ENCODE results near the gene ANTXR1.
A peak's percentile ranks its signal among the peaks of the same experiment; 100 is the strongest.

ANTXR1 gene

GRCh38 chr2:69097891-69098655 is 85.1 kb downstream of the ANTXR1 start:
- no peak for DNase-seq (ENCODE audit: low read depth)

DNA sequence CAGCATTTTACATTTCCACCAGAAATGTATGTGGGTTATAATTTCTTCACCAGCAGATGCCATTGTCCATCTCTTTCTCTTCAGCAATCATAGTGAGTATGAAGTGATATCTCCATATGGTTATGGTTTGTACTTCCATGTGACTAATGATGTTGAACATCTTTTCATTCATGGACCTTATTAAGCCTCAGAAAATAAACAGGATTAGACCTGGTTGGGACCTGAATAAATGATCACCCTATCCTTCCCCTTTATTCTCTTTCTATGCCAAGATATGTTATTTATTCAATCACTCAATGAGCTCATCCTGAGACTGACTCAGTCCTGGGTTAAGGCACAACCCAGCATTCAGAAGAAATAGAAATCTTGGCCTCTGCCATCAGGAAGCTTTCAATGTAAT is 86.6 kb downstream of the ANTXR1 start:
- DNase-seq (ENCODE audit: low read depth): no peak

- no peak for DNase-seq (ENCODE audit: low read depth)
Measured at GRCh38 chr2:69100220-69100723, 87.3 kb downstream of the ANTXR1 start.

DNA sequence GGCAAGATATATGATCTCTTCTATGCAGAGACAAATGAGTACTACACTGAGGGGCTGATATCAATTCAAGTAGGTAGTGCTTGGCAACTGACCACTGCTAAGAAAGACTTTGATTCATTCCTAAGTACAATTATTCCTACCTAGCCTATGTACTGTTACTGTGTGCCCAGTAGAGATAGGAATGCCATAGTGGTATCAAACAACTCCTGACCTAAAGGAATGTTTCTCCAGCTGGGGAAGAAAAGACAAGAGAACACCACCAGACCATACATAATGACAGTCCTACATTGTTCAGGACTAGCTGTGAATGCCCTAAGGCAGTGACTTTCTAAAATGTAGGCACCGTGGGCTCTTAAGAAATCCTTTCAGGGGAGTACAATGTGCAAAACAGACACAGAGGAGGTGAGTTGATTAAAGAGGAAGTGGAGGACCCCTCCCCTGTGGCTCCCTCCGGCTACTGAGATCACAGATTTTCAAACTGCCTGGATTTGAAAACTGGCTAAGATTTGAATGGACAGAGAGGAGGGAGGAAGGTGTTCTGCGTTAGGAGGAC is 89.1 kb downstream of the ANTXR1 start:
- DNase-seq (ENCODE audit: low read depth): no peak

DNA sequence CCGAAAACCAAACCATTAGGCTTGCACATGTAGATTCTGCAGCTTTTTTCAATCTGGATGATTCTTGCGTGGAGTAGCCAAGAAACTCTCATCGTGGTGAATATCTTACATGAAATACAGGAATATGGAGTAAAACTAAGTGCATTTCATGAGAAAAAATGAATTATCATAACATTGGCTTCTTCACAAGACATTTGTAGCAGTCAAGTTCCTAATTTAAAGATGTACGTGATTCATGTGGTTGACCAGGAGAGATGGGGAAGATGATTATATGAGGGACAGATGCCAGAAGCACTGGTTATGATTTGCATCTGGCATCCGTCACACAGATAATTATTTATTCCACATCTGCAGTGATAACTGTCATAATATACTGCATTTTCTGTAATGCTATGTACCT is 90.4 kb downstream of the ANTXR1 start:
- no peak for DNase-seq (ENCODE audit: low read depth)

- DNase-seq (ENCODE audit: low read depth): no peak
Measured at GRCh38 chr2:69104261-69104660, 91.3 kb downstream of the ANTXR1 start.

GRCh38 chr2:69109255-69109654 is 96.3 kb downstream of the ANTXR1 start:
- no peak for DNase-seq (ENCODE audit: low read depth)

DNA sequence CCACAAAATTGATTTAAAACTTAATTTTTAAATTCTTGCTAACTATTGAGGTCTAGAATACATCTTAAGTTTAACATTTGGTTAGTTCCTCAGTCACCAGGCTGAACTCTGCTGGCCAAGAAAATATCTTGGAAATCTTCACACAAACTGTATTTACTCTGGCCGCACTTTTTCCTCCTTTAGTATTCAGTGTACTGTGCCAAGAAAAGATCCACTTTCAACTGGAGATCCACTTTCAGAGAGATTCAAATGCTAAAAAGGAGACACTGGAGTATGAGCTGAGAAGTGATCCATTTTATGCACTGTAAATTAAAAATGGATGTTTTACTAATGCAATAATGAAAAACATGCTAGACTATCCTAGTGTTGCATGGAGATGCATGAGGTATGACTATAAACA is 98.1 kb downstream of the ANTXR1 start:
- no peak for DNase-seq (ENCODE audit: low read depth)

DNA sequence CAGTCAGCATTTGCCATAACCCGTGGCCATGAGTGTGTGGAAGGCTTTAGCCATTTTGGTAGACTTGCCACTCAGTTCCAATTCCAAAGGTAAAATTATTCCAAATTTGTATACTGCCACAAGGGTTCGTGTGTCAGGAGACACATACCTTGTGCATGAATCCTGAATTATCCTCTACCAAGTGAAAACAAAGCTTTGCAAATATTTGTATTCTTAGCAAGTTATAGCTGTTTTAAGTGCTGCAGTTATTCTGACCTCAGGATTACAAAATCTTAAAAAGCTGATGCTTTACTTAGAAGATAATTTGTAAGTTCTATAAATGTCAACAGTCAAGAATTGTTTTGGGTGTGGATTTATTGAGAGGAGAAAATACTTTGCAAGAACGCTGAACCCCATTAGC is 100.6 kb downstream of the ANTXR1 start:
- no peak for DNase-seq (ENCODE audit: low read depth)

GRCh38 chr2:69114534-69114933 is 101.6 kb downstream of the ANTXR1 start:
- no peak for DNase-seq (ENCODE audit: low read depth)

GRCh38 chr2:69116438-69116837 is 103.5 kb downstream of the ANTXR1 start:
- no peak for DNase-seq (ENCODE audit: low read depth)

DNA sequence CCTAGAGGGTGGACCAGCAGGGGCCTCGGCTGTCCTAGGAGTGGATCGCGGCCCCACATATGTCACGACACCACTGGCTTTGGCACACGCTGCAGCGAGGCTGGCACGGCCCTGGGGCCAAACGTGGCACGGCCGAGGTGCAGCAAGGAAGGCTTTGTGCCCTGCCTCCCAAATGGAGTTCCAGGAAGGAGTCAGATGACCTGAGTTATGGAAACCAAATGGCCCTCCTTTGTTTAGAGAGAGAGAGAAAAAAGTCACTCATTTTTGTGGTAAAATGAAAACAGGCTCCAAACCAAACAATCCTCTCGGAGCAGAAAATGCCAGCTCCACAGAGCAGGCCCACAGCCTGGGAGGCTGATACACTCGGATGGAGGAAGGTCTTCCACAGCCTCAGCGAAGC is 105.6 kb downstream of the ANTXR1 start:
- DNase-seq (ENCODE audit: low read depth): no peak

GRCh38 chr2:69119104-69119894 is 106.3 kb downstream of the ANTXR1 start:
- DNase-seq (ENCODE audit: low read depth): no peak

- peak; percentile 31 for DNase-seq (ENCODE audit: low read depth)
Measured at GRCh38 chr2:69122271-69122670, 109.3 kb downstream of the ANTXR1 start.

GRCh38 chr2:69123182-69123581 is 110.2 kb downstream of the ANTXR1 start:
- DNase-seq (ENCODE audit: low read depth): no peak

DNA sequence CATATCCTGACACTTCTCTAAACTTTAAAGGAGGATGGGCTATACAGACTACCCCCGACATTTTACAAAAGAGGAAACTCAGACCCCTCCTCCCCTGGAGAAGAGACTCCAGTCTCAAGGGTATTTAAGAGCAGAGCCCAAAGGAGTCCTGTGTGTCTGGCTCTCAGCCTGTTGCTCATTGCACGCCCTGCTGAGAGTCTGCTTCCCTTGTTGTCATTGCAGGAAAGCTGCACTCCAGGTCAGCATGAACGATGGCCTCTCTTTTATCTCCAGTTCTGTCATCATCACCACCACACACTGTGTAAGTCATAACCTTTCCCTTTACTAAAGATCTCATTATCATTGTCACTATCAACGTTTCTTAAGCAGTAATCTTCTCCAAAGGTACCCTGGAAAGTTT is 111.4 kb downstream of the ANTXR1 start:
- no peak for DNase-seq (ENCODE audit: low read depth)

DNA sequence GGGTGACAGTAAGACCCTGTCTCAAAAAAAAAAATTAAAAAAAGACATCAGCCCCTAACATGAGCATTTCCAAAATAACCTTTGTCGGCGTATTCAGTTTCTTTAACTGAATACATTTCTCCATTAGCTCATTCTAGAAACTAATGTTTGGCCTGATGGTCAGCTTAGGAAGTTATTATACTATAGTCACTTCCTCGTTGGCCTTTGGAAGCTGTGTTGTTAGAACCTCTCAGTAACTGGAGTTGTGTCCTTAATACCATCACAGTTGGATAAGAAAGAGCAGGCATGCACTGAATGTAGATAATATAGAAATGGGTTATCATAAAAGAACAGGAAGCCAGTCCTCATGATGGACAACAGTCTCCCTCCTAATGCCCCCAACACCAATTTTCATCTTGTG is 112.8 kb downstream of the ANTXR1 start:
- DNase-seq (ENCODE audit: low read depth): no peak

GRCh38 chr2:69126341-69126740 is 113.4 kb downstream of the ANTXR1 start:
- no peak for DNase-seq (ENCODE audit: low read depth)

DNA sequence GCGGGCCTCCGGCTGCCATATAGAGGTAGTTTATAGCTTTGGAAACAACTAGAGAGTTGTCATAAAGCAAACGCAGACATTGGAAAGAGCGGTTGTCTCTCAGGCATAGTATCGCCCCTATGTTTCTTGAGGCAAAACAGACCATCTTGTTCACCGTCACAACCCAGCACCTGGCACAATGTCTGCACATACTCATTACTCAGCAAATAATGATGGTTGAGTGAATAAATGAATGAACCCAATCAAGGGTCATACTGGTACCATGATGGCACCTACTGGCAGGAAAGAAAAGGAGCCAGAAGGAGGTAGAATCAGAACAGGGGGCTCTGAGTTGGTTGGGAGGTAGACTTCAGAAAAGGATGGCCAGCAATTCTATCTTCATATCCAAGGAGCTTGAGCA is 118.5 kb downstream of the ANTXR1 start:
- DNase-seq (ENCODE audit: low read depth): no peak

- DNase-seq (ENCODE audit: low read depth): no peak
Measured at GRCh38 chr2:69131983-69132675, 119.2 kb downstream of the ANTXR1 start.

- DNase-seq (ENCODE audit: low read depth): no peak
Measured at GRCh38 chr2:69132960-69133590, 120.1 kb downstream of the ANTXR1 start.

DNA sequence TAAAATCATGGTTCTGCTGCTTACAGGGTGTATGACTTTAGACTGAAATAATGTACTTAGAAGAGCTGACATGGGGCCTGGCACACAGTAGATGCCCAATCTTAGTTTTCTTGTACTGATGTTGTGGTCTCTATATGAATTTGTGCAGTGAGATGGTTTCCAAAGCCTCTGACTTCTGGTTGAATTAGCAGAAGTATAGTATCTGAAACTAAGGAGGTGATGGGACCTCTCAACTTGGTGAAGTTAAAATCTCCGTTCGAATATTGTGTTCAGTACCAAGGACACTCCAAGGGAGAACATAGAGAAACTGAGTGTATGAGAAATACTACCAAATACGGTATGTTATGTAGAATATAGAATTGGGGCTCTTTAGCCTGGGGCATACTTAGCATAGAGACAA is 120.9 kb downstream of the ANTXR1 start:
- no peak for DNase-seq (ENCODE audit: low read depth)
